Activated T-cell treated with anti-CD3 and anti-CD28 coated beads, Interleukin-2, amount 50 U/mL, for 72 hours (primary cell): ENCODE data around the gene IGFBP3. TPM values are rescaled to one million over a fixed set of nuclear protein-coding genes. Genes with fewer than 3 reads are reported as not detected.
A peak's percentile ranks its signal among the peaks of the same experiment; 100 is the strongest.

Experiments used
- ATAC-seq, 2 donors: fragments of 150-1000 bp; cut with Tn5 transposase; replicated peaks in 1 of 2; 2 replicates each; pipeline ENCODE4 v1.10.0; 2021; ENCODE audit warnings: moderate library complexity in 2 of 2, mild to moderate bottlenecking in 1 of 2
- DNase-seq, 2 donors: peaks; one replicate each; pipeline ENCODE4 v3.0.0; 2021 to 2022; ENCODE audit warnings: mixed read lengths in 1 of 2
- H3K27ac Mint-ChIP-seq: one replicate; pipeline ENCODE4 v1.8.0; 2022; ENCODE audit warnings: mild to moderate bottlenecking, moderate library complexity, mixed read lengths
- H3K27me3 Mint-ChIP-seq: one replicate; pipeline ENCODE4 v1.8.0; 2022; ENCODE audit warnings: low read depth, mixed read lengths
- H3K36me3 Mint-ChIP-seq, 2 donors: one replicate each; pipeline ENCODE4 v1.8.0; 2022; ENCODE audit warnings: mixed read lengths in 2 of 2, mild to moderate bottlenecking in 1 of 2; ENCODE audit not compliant: insufficient read depth in 2 of 2
- H3K4me1 Mint-ChIP-seq: one replicate; pipeline ENCODE4 v1.8.0; 2022; ENCODE audit warnings: low read depth, mixed read lengths
- H3K4me3 Mint-ChIP-seq, 2 donors: one replicate each; pipeline ENCODE4 v1.8.0; 2022; ENCODE audit warnings: mild to moderate bottlenecking in 2 of 2, mixed read lengths in 2 of 2, moderate library complexity in 2 of 2
- H3K9me3 Mint-ChIP-seq, 2 donors: one replicate each; pipeline ENCODE4 v1.8.0; 2022; ENCODE audit warnings: mixed read lengths in 2 of 2
- total RNA-seq, 2 donors: library from RNA; stranded (reverse); gene quantifications; one replicate each; pipeline ENCODE4 v1.2.3, GENCODE V29; 2022

IGFBP3 gene
- total RNA-seq, 2 donors from 2014 or later, result 0.34 to 2.0 TPM

DNA sequence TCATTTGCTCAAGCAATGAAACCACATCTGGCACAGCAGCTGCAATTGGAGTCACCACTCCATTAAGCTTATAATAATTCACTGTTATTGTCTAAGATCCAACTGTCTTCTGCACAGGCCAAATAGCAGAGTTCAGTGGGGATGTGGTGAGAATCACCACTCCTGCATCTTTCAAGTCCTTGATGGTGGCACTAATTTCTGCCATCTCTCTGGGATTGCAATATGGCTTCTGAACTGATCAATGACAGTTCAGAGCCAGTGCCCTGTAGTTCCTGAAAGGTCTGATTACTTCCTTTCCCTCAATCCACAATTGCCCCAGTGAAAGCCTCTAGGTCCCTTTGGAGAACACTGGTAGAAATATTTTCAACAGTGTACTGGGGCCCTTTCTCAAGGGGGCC, 26.4 kb downstream of the IGFBP3 start:
- H3K4me3 Mint-ChIP-seq, result no peak overlapping the region
- H3K27ac Mint-ChIP-seq, result no peak overlapping the region
- peaks cover 42% of the 10 kb centered on the region for H3K27me3 Mint-ChIP-seq
- H3K9me3 Mint-ChIP-seq, result no peaks in the 10 kb centered on the region
- H3K36me3 Mint-ChIP-seq, result no peaks in the 10 kb centered on the region
- H3K4me1 Mint-ChIP-seq, result no peaks in the 10 kb centered on the region
- no peak for ATAC-seq
- no peak for DNase-seq

DNA sequence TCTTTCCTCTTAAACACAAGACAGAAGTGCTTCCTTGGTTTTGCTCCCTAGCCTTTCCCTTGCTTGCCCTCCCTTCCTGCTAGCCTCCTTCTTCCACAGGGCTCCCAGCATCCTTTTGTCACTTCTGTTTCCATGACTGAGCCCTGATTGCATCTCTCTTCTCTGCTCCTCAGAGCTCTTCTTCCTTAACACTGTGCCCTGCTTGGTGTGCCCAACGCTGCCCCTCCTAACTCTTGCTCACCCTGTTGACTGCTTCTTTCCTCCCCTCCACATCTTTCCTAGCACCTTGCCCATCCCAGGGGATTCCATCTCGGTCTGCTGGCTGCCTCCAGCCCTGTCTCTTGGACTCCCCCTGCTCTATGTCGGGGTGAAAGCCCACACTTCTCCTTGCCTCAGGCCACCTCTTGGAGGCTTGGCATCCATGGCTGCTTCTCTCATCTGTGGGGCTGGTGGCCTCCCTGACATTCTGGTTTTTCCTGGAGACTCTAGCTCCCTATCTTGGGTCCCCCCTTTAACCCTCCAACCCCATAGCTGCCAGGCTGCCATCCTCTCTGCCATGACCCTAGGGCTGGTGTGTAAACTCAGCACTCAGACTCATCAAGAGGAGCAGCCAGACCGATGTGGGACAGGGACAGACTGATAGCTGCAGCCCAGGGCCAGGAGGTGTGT, 26.9 kb downstream of the IGFBP3 start:
- ATAC-seq (no peak), DNase-seq (no peak)
- H3K27ac Mint-ChIP-seq, result no peak overlapping the region
- H3K4me3 Mint-ChIP-seq, result no peak overlapping the region
- no peaks in the 10 kb centered on the region for H3K36me3 Mint-ChIP-seq
- H3K27me3 Mint-ChIP-seq, result peaks cover 47% of the 10 kb centered on the region
- no peaks in the 10 kb centered on the region for H3K4me1 Mint-ChIP-seq
- H3K9me3 Mint-ChIP-seq, result no peaks in the 10 kb centered on the region

DNA sequence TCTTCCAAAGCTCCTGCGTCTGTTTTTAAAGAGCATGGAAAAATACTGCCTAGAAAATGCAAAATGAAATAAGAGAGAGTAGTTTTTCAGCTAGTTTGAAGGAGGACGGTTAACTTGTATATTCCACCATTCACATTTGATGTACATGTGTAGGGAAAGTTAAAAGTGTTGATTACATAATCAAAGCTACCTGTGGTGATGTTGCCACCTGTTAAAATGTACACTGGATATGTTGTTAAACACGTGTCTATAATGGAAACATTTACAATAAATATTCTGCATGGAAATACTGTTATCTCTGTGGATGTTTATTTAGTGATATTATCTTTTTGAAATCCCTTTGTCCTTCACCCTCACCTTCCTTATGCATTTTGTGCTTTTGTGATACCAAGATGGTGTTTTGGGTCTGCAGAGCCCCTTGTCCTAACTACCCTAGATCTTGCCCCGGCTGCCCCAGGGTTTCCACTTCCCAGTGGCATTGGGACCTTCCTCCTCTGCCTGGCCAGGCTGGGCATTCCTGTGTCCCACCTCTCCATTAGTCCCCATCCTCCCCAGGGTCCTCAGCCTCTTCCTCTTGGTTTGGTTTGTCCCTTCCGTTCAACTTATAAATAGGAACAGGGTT, 27.6 kb downstream of the IGFBP3 start:
- DNase-seq, result no peak
- H3K9me3 Mint-ChIP-seq, result no peaks in the 10 kb centered on the region
- H3K4me1 Mint-ChIP-seq, result no peaks in the 10 kb centered on the region
- no peak overlapping the region for H3K27ac Mint-ChIP-seq
- H3K36me3 Mint-ChIP-seq, result no peaks in the 10 kb centered on the region
- H3K27me3 Mint-ChIP-seq, result peaks cover 51% of the 10 kb centered on the region
- no peak overlapping the region for H3K4me3 Mint-ChIP-seq
- ATAC-seq, result no peak

DNA sequence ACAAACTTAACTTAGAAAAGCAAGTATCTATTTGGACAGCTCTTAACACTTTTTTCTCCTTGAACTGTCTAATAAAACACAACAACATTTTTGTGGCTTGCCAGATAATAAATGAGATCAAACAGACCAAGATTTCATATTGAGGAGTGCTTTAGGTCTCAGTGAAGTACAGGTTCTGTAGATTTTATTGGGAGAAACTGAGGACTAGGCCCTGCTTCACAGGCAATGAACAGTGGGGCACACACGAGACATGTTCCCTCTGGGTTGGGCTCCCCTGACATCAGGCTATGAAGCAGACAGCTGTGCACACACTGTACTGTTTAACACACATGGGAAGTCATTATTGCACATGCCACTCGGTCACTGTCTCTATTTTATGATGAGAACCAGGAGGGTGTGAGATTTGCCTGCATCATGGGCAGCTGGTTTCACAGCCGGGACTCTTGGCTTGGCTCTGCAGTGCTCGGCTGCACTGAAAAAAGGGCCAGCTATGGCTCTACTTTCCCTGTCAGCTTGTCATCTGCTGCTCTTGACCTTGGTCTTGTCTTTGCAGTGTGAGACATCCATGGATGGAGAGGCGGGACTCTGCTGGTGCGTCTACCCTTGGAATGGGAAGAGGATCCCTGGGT, 28.6 kb downstream of the IGFBP3 start:
- Mint-ChIP-seq H3K27me3 (peaks cover 60% of the 10 kb centered on the region), H3K9me3 (no peaks in the 10 kb centered on the region), H3K27ac (no peak overlapping the region)

DNA sequence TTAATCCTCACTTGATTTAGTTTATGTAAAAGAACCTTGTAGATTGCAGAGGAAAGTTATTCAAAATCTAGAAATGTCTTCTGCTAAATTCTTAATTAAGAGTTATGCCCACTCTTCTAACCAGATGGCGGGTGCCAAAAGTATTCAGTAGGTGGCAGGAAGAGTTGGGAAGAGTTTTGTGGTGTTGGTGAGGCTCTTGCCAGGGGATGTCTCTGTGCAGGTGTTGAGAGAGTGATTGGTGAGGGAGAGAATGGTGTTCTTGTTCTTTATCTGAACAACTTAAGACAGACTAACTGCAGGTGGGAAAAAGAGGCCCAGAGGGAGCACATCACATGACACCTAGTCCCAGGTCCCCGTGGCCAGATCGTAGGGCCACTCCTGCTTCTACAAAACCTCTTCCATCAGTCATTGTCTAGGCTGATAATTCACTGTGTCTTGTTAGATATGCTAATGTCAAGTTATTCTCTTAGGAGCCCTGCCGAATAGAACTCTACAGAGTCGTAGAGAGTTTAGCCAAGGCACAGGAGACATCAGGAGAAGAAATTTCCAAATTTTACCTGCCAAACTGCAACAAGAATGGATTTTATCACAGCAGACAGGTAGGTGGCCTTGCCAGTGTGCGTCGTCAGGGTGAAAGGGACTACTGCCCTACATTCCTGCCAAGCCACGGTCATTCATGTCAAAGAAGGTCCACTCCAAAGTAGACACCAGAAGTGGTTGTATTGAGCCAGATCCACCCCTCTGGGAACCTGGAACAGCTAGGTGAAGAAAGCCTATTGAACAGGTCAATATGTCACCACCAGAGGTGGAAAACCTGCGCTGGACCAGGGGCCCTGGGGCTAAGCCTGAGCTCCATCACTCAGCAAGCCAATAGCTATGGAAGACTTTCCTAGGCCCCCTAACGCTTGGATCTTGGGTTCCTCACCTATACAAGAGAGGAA, 29.3 kb downstream of the IGFBP3 start:
- no peak overlapping the region for H3K4me3 Mint-ChIP-seq
- no peaks in the 10 kb centered on the region for H3K4me1 Mint-ChIP-seq
- H3K36me3 Mint-ChIP-seq, result no peaks in the 10 kb centered on the region
- H3K9me3 Mint-ChIP-seq, result no peaks in the 10 kb centered on the region
- ATAC-seq (no peak), DNase-seq (no peak)
- H3K27me3 Mint-ChIP-seq, result peaks cover 68% of the 10 kb centered on the region
- no peak overlapping the region for H3K27ac Mint-ChIP-seq

More for the DNA sequence above, 28.6 kb downstream of the IGFBP3 start:
- Mint-ChIP-seq H3K36me3 (no peaks in the 10 kb centered on the region), H3K4me1 (no peaks in the 10 kb centered on the region), H3K4me3 (no peak overlapping the region)
- ATAC-seq, result no peak
- no peak for DNase-seq

DNA sequence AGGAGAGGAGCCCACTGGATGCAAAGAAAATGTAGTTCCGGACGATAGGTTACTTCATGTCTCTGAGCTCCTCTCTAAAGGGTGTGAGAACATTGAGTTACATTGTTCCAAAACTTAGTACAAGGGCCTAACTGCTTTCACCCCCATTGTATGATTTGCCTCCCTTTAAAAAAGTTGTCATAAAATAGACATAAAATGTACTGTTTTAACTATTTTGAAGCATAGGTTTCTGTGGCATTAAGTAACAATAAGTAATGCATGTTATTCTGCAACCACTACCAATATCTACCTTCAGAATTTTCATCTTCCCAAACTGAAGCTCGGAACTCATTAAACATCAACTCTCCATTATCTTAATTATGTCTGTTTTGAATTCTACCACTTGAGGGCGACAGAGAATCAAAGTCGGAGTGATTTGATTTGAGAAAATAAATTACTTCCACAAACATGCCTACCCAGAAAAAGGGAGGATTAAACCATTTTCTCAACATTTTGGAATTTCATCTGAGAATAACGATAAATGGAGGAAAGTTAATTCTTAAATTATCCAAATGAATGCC, 30.1 kb downstream of the IGFBP3 start:
- H3K27me3 Mint-ChIP-seq, result peaks cover 69% of the 10 kb centered on the region
- no peak overlapping the region for H3K4me3 Mint-ChIP-seq

DNA sequence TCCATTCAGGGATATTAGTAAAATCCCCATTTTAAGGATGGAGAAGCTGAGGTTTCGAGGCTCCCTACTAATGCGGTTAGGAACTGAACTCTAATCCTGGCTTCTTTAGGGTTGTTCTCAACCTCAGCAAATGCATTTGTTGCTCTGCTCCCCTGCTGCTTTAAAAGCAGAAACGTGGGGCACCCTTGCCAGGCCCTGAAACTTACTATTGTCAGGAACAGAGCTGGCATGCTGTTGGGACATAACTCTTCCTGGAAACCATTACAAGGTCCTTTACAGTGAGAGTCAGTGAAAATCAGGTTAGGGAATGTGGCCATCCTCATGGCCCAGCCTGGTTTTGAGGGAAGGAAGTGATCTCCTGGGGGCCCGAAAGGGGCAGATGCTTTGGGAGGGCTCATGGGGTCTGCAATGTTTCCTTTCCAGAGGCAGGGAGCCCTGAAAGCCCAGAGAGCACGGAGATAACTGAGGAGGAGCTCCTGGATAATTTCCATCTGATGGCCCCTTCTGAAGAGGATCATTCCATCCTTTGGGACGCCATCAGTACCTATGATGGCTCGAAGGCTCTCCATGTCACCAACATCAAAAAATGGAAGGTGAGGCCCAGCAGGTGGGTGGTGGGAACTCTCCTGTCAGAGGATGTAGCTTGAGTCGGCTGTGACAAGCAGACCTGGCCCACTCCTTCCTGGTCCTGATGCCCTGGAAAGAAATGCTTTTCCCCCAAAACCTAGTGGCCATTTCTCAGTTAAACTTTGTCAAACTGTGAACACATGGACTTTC, 30.8 kb downstream of the IGFBP3 start:
- peaks cover 65% of the 10 kb centered on the region for H3K27me3 Mint-ChIP-seq

More for the DNA sequence above, 30.1 kb downstream of the IGFBP3 start:
- no peaks in the 10 kb centered on the region for H3K9me3 Mint-ChIP-seq
- ATAC-seq, result no peak
- DNase-seq, result no peak
- H3K27ac Mint-ChIP-seq, result no peak overlapping the region
- no peaks in the 10 kb centered on the region for H3K36me3 Mint-ChIP-seq
- H3K4me1 Mint-ChIP-seq, result no peaks in the 10 kb centered on the region

DNA sequence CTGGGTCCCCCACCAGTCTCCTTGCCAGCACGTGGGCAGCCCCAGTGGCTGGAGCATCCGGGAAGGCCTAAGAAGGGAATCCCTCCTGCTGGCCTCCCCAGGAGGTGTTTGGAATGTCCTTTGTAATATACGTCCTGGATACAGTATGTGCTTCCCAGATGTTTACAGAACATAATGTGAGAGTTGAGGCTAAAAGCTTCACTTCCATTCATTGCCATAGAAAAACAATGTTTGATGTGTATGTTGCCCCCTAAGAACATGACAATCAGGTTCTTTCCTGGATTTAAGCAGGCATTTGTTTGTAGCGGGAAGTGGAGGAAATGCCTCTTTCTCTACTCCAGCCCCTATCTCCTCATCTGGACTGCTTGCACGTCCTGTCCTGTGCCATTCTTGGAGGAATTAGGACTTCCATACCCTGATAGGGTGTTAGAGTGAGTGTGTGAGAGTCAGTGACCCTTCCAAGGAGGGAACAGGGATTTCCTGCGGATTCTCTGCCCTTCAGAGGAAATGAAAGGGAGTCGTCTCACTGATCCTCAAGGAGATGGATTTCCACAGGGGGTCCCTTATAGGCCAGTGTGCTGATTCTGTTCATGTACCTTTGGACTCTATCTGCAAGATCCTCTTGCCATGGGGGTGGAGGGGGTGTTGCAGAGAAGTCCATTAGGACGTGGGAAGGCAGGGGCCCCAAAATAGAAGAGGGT, 31.6 kb downstream of the IGFBP3 start:
- DNase-seq (no peak), ATAC-seq (no peak)
- Mint-ChIP-seq H3K9me3 (no peaks in the 10 kb centered on the region), H3K27me3 (peaks cover 70% of the 10 kb centered on the region), H3K36me3 (no peaks in the 10 kb centered on the region), H3K27ac (no peak overlapping the region), H3K4me3 (no peak overlapping the region), H3K4me1 (no peaks in the 10 kb centered on the region)

More for the DNA sequence above, 30.8 kb downstream of the IGFBP3 start:
- no peak overlapping the region for H3K4me3 Mint-ChIP-seq
- ATAC-seq (no peak), DNase-seq (no peak)
- no peak overlapping the region for H3K27ac Mint-ChIP-seq
- no peaks in the 10 kb centered on the region for H3K4me1 Mint-ChIP-seq
- no peaks in the 10 kb centered on the region for H3K9me3 Mint-ChIP-seq
- no peaks in the 10 kb centered on the region for H3K36me3 Mint-ChIP-seq

DNA sequence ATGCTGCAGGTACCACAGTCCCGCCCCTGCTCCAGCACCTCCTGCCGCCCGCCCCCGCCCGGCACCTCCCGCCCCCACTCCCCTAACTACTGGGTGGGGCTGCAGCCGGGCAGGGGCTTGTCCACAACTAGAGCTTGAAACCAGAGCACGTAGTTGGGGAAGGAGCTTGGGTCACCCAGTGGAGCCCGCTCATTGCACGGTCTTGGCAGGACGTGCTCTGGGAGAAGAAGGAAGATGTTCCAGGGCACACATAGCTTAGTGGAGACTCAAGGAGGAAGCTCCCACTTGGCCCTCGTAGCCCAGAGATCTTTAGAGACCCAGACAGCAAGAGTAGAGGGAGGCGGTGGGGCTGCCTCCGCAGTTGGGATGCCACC, 32.1 kb downstream of the IGFBP3 start:
- no peak for ATAC-seq
- DNase-seq, result no peak

DNA sequence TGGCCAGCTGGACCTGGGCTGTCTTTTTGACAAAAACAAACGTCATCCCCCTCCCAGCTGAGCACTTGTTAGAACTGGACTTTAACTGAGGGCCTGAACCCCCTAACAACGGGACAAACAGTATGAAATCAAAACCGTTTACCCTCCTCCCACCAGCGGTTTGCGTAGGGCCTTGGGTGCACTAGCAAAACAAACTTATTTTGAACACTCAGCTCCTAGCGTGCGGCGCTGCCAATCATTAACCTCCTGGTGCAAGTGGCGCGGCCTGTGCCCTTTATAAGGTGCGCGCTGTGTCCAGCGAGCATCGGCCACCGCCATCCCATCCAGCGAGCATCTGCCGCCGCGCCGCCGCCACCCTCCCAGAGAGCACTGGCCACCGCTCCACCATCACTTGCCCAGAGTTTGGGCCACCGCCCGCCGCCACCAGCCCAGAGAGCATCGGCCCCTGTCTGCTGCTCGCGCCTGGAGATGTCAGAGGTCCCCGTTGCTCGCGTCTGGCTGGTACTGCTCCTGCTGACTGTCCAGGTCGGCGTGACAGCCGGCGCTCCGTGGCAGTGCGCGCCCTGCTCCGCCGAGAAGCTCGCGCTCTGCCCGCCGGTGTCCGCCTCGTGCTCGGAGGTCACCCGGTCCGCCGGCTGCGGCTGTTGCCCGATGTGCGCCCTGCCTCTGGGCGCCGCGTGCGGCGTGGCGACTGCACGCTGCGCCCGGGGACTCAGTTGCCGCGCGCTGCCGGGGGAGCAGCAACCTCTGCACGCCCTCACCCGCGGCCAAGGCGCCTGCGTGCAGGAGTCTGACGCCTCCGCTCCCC, 32.7 kb downstream of the IGFBP3 start, which contains the start of gene IGFBP1:
Gene IGFBP1, plus strand, starts transcription at position 304 of the 808 bp plus-strand sequence. Its CDS starts 165 bp downstream, at position 469.
- peak; percentile 13 to 25 for ATAC-seq
- H3K36me3 Mint-ChIP-seq, result no peaks in the 10 kb centered on the region
- H3K27me3 Mint-ChIP-seq, result peaks cover 65% of the 10 kb centered on the region
- no peaks in the 10 kb centered on the region for H3K9me3 Mint-ChIP-seq
- H3K27ac Mint-ChIP-seq, result no peak within 1 kb of the TSS
- peak within 1 kb of the TSS; percentile 46 to 47 for H3K4me3 Mint-ChIP-seq
- H3K4me1 Mint-ChIP-seq, result no peaks in the 10 kb centered on the region
- DNase-seq, result peak in 1 of 2 donors; percentile 10

More for the DNA sequence above, 32.1 kb downstream of the IGFBP3 start:
- no peaks in the 10 kb centered on the region for H3K36me3 Mint-ChIP-seq
- H3K27ac Mint-ChIP-seq, result no peak overlapping the region
- no peaks in the 10 kb centered on the region for H3K9me3 Mint-ChIP-seq
- peaks cover 70% of the 10 kb centered on the region for H3K27me3 Mint-ChIP-seq
- no peaks in the 10 kb centered on the region for H3K4me1 Mint-ChIP-seq
- H3K4me3 Mint-ChIP-seq, result no peak overlapping the region
